Activated CD4-positive, alpha-beta T cell treated with anti-CD3 and anti-CD28 coated beads for 48 hours (primary cell): ENCODE measurements around the gene FBN3.

Experiments
- DNase-seq: peaks from one replicate; pipeline ENCODE4 v3.0.0-alpha.2; 2020

FBN3 gene

GRCh38 chr19:8148088-8148409 lies 1.3 kb downstream of the FBN3 start:
- no peak for DNase-seq

GRCh38 chr19:8147582-8147978 lies 1.8 kb downstream of the FBN3 start:
- DNase-seq = no peak

- DNase-seq = no peak
These were observed 2.4 kb downstream of the FBN3 start for GRCh38 chr19:8146877-8147581.

GRCh38 chr19:8144273-8144995 lies 5.0 kb downstream of the FBN3 start:
- no peak for DNase-seq

- no peak for DNase-seq
These were observed 6.4 kb downstream of the FBN3 start for GRCh38 chr19:8143041-8143440.

- DNase-seq = no peak
These were observed 6.9 kb downstream of the FBN3 start for GRCh38 chr19:8142513-8142900.

GRCh38 chr19:8141726-8142512 lies 7.5 kb downstream of the FBN3 start:
- no peak for DNase-seq

GRCh38 chr19:8138201-8138600 lies 11.2 kb downstream of the FBN3 start:
- DNase-seq = no peak

GRCh38 chr19:8137425-8137824 lies 12.0 kb downstream of the FBN3 start:
- DNase-seq = no peak

GRCh38 chr19:8135946-8136618 lies 13.3 kb downstream of the FBN3 start:
- no peak for DNase-seq

- DNase-seq = no peak
These were observed 16.4 kb downstream of the FBN3 start for GRCh38 chr19:8132858-8133458.

- no peak for DNase-seq
These were observed 17.9 kb downstream of the FBN3 start for GRCh38 chr19:8131517-8131916.

- no peak for DNase-seq
These were observed 20.3 kb downstream of the FBN3 start for GRCh38 chr19:8129061-8129618.

- no peak for DNase-seq
These were observed 20.8 kb downstream of the FBN3 start for GRCh38 chr19:8128551-8128950.

GRCh38 chr19:8127311-8127710 lies 22.1 kb downstream of the FBN3 start:
- DNase-seq = no peak

GRCh38 chr19:8126511-8126910 lies 22.9 kb downstream of the FBN3 start:
- no peak for DNase-seq

- DNase-seq = no peak
These were observed 23.4 kb downstream of the FBN3 start for GRCh38 chr19:8126008-8126407.

GRCh38 chr19:8123683-8124082 lies 25.7 kb downstream of the FBN3 start:
- DNase-seq = no peak

- DNase-seq = no peak
These were observed 28.5 kb downstream of the FBN3 start for GRCh38 chr19:8120636-8121480.

- no peak for DNase-seq
These were observed 31.4 kb downstream of the FBN3 start for GRCh38 chr19:8117991-8118390.

GRCh38 chr19:8116437-8117293 lies 32.7 kb downstream of the FBN3 start:
- no peak for DNase-seq
